Neural crest cell (in vitro differentiated cells): ENCODE results near the gene ATG9B. TPM values are rescaled to one million over a fixed set of nuclear protein-coding genes. Genes with fewer than 3 reads are reported as not detected.

ENCODE experiments used
- DNase-seq: peaks from one replicate; pipeline ENCODE4 v3.0.0; 2021; ENCODE audit warnings: low read depth, mixed read lengths, low spot score
- H3K27ac Mint-ChIP-seq: one replicate; pipeline ENCODE4 v1.8.0; 2021; ENCODE audit warnings: mild to moderate bottlenecking, mixed read lengths; ENCODE audit not compliant: unreplicated experiment
- H3K27me3 Mint-ChIP-seq: 2 replicates; pipeline ENCODE4 v1.8.0; 2021; ENCODE audit warnings: low read depth, mild to moderate bottlenecking, mixed read lengths
- H3K36me3 Mint-ChIP-seq: 2 replicates; pipeline ENCODE4 v1.8.0; 2021; ENCODE audit warnings: low read depth, mild to moderate bottlenecking, mixed read lengths
- H3K4me1 Mint-ChIP-seq: 2 replicates; pipeline ENCODE4 v1.8.0; 2021; ENCODE audit warnings: mixed read lengths
- H3K4me3 Mint-ChIP-seq: one replicate; pipeline ENCODE4 v1.8.0; 2021; ENCODE audit warnings: mild to moderate bottlenecking, mixed read lengths
- H3K9me3 Mint-ChIP-seq: 2 replicates; pipeline ENCODE4 v1.8.0; 2021; ENCODE audit warnings: mixed read lengths
- CTCF ChIP-seq: fragments of 200-600 bp; sonication (generic); conservative IDR thresholded peaks from 2 replicates; pipeline ENCODE4 v1.5.0; 2021; ENCODE audit warnings: antibody characterized with exemption, mild to moderate bottlenecking
- total RNA-seq: library from RNA; stranded (reverse); gene quantifications from 2 replicates; pipeline ENCODE4 v1.2.1, GENCODE V29; 2021

Gene ATG9B
- total RNA-seq, 1 donor from 2014 or later = 8.0 TPM

GRCh38 chr7:151064454-151064853 lies 40.2 kb upstream of the ATG9B start:
- Mint-ChIP-seq H3K4me1 (peaks cover 20% of the 10 kb centered on the region), H3K4me3 (no peak overlapping the region), H3K36me3 (peaks cover 2% of the 10 kb centered on the region), H3K27me3 (no peaks in the 10 kb centered on the region), H3K27ac (no peak overlapping the region), H3K9me3 (no peaks in the 10 kb centered on the region)
- DNase-seq = no peak
- no peak for TF ChIP-seq CTCF

GRCh38 chr7:151063212-151063561 lies 38.9 kb upstream of the ATG9B start:
- H3K9me3 Mint-ChIP-seq = no peaks in the 10 kb centered on the region
- no peak for DNase-seq
- peaks cover 31% of the 10 kb centered on the region for H3K4me1 Mint-ChIP-seq
- H3K36me3 Mint-ChIP-seq = no peaks in the 10 kb centered on the region
- no peak for TF ChIP-seq CTCF
- no peak overlapping the region for H3K27ac Mint-ChIP-seq
- no peaks in the 10 kb centered on the region for H3K27me3 Mint-ChIP-seq
- peak overlapping the region; percentile 47 for H3K4me3 Mint-ChIP-seq

GRCh38 chr7:151062399-151063211 lies 38.3 kb upstream of the ATG9B start:
- TF ChIP-seq CTCF = no peak
- no peak overlapping the region for H3K27ac Mint-ChIP-seq

GRCh38 chr7:151062111-151062398 lies 37.8 kb upstream of the ATG9B start:
- DNase-seq = no peak
- TF ChIP-seq CTCF = no peak
- Mint-ChIP-seq H3K27ac (no peak overlapping the region), H3K4me1 (peaks cover 41% of the 10 kb centered on the region), H3K36me3 (no peaks in the 10 kb centered on the region), H3K27me3 (no peaks in the 10 kb centered on the region), H3K9me3 (no peaks in the 10 kb centered on the region), H3K4me3 (peak overlapping the region; percentile 92)

More at GRCh38 chr7:151062399-151063211, 38.3 kb upstream of the ATG9B start:
- no peaks in the 10 kb centered on the region for H3K9me3 Mint-ChIP-seq
- no peaks in the 10 kb centered on the region for H3K27me3 Mint-ChIP-seq
- peak; percentile 53 for DNase-seq
- peak overlapping the region; percentile 92 for H3K4me3 Mint-ChIP-seq
- H3K4me1 Mint-ChIP-seq = peaks cover 36% of the 10 kb centered on the region
- no peaks in the 10 kb centered on the region for H3K36me3 Mint-ChIP-seq

GRCh38 chr7:151061213-151062110 lies 37.2 kb upstream of the ATG9B start:
- no peak for TF ChIP-seq CTCF
- Mint-ChIP-seq H3K9me3 (no peaks in the 10 kb centered on the region), H3K27ac (no peak overlapping the region), H3K36me3 (no peaks in the 10 kb centered on the region), H3K4me1 (peaks cover 47% of the 10 kb centered on the region), H3K27me3 (no peaks in the 10 kb centered on the region), H3K4me3 (peak overlapping the region; percentile 92)
- DNase-seq = no peak
